ENCODE data around the gene EXD3.

DNA sequence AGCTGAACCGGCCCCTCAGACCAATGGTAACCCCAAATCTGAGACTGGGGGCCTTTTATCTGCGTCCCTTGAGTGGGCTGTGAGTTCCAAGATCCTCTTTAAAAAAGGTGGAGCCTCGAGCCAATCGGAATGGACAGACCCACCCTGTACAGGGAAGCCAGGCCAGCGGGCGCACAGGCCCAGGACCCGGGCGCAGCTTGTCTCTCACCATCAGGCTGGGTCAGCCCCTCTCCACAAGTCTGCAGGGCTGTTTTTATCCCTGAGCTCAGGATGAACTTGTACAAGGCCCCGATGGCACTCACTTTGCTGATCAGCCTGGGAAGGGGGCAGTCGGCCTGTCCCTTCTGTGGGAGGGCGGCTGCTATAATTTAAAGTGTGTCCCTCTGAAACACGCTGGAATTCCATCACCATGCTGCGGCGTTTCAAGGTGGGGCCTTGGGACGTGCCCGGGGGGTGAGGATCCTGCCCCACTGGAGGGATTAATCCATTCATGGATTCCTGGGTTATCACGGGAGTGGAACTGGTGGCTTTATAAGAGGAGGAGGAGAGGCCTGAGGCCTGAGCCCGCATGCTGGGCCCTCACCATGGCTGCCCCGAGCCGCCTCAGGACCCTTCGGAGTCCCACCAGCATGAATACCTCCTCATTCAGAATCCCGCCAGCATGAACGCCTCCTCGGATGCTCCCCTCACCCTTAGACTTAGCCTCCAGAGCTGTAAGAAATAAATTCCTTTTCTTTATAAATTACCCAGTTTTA lies 14.1 kb downstream of the EXD3 start:
- TF ChIP-seq CTCF (conservative IDR thresholded peaks at IDR 0.05; ENCODE audit: low read length) (no peak), EZH2phosphoT487 (IDR thresholded peaks at IDR 0.05; ENCODE audit: borderline replicate concordance, low read depth, low read length) (no peak)
